GM18861 (cell line): ENCODE data around the gene RRBP1.

ENCODE experiments used
- ATAC-seq: cut with Tn5 transposase; IDR thresholded peaks from one replicate; pipeline ENCODE4 v1.9.1; 2021; ENCODE audit not compliant: unreplicated experiment

The RRBP1 gene

DNA sequence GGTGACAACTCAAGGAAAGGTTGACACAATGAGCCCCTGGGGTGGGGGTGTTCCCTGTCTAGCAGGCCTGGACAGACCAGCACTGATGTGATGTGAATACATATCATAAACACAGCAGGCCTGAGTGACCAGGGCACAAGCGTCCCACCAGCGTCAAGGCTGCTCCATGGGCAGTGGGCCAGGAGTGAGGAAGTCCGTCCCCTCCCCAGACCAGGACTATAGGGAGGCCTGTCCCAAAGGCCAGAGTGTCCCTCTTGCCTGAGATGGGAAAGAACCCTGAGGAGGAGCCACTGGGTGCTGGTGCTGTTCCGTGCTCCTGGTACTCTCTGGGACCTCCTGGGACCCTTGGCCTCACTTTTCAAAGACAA lies 44.6 kb downstream of the RRBP1 start:
- no peak for ATAC-seq

GRCh38 chr20:17636523-17637412 lies 45.3 kb downstream of the RRBP1 start:
- ATAC-seq = no peak

DNA sequence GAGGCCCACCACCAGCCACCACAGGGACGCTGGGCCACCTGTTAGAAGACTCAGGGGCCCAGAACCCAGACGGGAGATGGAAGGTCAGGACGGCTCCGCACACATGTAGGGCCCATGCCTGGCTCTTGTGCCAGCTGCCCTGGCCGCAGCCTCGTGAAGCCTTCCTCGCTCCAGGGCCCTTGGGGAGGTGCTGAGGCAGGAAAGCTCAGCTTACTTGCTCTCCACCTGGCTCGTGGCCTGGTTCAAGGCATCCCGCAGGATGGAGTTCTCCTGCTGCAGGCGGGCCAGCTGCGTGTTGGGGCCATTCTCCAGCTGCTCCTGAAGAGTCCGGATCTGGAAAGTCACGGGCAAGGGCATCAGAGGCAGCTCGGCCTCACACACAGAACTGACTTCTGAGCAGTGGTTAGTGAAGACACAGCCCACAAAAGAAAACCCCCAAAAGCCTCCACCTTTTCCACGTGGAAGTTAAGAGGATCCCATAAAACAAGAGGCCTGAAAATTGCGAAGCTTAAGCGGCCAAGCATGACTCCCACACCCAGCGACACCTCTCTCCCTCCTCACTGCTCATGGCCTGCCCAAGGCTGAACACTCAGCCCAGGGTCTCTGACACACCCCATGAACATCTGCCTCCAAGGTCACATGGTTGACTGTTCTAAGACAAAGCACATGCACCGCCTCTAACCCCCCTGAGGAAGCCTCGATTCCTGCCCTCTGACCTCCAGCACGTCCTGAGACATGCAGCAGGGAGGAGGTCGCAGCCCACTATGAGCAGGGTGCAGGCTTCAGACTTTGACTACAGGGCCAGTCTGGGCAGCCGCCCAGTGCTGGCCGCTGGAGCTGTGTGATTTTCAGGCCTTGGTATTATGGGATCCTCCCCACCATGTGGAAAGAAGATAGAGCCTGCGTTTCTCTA lies 46.5 kb downstream of the RRBP1 start:
- no peak for ATAC-seq

DNA sequence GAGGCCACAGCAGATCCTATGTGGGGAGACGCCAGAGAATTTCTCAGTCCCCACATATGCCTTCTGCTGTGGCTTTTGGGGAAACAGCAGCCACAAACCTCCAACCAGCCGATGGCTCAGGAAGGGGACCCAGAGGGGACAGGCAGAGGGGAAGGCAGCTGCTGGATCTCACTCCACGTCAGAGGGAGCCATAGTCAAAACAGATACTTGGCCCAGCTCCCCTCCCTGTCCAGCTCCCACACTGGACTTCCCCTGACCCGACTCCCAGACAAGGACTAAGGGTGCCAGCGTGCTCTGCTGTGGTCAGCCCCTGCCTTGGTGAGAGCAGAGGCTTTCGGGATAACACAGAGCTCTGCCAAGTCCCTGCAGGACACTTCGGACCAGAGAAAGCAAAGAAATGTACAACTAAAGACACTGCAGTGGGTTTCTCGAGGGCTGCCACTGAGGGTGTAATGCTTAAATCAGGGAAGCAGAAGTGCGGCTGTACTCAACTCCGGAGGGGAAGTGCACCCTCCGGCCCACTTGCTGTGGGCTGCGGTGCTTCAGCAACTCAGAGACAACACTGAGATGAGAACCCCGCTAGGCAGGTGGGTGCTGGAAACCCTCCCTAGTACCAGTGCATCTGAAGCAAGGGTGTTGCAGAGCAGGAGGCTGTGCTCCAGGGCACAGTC lies 47.2 kb downstream of the RRBP1 start:
- no peak for ATAC-seq

- no peak for ATAC-seq
These were observed 48.1 kb downstream of the RRBP1 start for GRCh38 chr20:17633850-17634500.

GRCh38 chr20:17633221-17633849 lies 48.7 kb downstream of the RRBP1 start:
- ATAC-seq = no peak

DNA sequence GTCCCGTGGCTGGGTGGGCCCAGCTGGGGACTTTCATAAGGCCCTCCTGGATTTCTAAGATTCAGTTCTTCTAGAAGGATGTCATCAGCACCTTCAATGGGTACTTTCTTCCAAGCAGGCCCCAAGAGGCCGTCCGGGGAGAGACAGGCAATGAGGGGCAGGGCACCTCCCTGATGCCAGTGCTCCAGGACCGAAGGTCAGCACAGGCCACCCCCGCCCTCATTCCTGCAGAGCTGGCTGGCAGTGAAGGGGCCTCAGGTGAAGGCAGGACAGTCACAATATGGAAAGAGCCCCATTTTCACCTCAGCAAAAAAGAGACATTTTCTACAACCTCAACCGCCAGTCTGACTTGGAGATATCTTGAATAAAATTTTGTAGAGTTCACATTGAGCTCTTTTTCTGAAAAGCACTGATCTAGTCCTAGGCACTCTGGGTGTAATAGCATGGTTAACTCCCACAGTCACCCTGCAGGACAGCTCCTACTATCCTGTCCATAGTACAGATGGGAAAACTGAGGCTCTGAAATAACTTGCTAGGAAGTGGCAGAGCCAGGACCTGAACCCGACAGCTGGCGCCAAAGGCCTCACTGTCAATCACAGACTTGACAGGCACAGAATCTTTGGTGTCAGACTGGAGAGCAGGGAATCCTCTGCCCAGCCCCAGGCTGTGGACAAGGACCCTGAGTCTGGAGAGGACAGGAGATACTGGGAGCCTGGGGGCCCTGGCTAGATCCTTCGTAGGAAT lies 50.3 kb downstream of the RRBP1 start:
- no peak for ATAC-seq

- ATAC-seq = no peak
These were observed 51.2 kb downstream of the RRBP1 start for GRCh38 chr20:17630806-17631195.

- no peak for ATAC-seq
These were observed 51.8 kb downstream of the RRBP1 start for GRCh38 chr20:17630151-17630805.

DNA sequence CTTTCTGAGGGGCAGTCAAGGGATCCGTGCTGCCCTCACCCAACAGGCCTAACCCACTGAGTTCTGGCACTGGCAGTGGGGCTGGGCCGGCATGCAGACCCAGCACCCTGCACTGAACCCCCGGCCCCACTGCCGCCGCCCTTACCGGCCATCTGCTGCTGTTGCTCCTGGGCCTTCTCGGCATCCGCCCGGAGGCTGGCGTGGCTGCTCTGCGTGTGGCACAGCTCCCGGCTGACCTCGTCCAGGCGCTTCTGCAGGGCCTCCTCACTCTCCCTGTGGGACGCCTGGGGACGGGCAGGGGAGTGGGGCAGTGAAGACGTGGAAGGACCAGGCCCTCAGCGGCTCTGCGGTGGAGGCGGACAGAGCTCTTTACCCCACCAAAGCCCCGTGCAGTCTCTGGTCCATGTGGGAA lies 52.4 kb downstream of the RRBP1 start:
- no peak for ATAC-seq

GRCh38 chr20:17629025-17629424 lies 53.0 kb downstream of the RRBP1 start:
- ATAC-seq = no peak

GRCh38 chr20:17628101-17628841 lies 53.8 kb downstream of the RRBP1 start:
- no peak for ATAC-seq

DNA sequence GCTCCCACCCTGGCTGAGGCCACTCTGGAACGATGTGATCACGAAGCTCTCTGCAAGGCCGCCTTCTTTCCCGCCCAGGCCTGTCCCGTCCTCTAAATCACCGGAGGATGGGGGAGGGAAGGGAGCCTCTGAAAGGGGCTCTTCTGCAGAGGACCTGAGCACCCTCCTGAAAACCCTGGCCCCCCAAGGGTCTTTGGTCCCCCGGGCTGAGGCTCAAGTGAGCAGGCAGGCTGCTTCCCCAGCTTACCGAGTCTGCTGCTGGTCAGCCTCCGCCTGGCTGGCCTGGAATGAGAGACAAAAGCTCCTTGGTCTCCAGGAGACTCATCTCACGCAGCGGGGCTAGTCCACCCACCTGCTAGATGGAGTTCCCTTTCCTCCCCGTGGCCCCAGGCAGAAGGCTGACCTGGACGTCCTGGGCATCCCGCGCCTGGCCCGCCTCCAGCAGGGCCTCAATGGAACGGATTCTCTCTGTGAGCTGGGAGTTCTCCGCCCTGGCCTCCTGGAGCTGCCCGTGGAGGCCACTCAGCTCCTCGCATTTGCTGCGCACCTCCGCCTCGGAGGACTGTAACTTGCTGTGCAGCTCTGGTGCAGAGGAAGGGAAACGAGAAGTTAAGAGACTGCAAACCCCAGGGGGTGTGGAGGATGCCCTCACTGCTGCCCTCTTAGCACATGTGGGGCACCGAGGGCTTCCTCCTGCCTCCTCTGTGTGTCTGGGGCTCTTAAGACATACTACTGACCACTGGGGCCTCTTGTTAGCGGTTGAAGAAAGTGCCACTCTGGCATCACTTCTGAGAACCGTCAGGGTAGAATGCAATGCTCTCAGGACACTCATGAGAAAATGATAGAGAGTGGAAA lies 54.7 kb downstream of the RRBP1 start:
- no peak for ATAC-seq

DNA sequence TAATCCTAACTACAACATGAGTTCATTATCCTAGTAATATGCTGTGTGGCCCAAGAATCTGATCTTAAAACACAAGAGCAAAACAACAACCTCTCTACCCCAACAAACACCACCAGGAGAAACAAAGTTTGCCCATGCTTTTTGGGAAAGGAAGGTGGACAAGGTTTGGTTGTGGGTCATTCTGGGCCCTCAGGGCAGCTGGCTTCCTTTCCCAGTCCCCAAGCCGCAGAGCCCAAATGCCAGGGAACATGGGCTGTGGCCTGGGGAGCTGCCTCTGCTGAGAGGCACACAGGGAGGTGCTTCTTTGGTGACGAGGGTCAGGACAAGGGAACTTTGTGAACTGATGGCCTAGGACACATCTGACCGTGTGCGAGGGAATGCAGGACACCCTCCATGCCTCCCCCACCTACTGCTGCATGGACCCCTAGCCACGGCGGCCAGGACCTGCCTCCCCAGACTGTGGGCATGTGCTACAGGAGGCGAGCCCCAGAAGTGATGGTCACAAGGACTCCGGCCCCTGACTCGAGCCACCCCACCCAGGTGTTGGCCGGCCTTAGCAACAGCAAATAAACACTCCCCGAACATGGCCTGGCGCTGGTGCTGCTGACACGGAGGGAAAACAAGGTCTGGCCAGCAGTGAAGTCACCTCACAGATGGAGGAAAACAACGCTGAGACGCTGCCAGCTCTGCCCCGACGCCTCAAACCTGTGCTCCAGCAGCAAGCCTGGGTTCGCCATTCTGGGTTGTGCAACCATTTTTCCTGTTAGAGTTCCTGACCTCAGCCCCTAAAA lies 55.6 kb downstream of the RRBP1 start:
- no peak for ATAC-seq

DNA sequence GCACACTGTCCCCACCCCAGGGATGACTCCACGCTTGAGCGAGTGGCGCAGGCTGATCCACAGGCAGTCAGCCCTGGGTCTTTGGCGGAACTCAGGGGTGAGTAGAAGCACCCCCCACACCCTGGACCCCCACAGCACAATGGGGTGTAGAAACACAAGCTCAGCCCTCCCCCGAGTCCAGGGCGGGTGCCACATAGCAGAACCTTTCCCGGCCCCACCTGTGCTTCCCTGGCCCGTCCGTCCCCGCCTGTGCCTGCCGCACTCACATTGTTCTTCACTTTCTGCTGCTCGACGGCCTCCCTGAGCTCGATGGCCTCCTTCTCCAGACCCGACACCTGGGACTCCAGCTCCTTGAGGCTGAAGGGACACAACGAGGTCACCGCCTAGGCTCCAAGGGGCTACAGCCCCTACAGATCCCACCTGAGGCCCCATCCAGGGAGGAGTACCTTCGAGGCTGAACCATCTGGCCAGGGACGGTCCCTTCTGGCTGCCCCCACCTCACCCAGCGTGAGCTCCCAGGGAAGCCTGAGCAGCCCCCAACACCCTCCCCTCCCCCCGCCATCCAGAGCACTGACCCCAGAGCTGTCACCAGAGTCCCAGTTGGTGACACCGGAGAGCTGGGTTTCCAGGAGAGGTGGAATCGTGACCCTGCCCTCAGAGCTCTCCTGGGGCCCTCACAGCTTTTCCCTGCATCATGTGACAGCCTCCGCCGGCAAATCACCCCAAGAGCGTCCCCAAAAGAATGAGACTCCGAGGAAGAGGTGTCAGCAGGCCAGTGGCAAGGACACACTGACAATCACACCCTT lies 56.6 kb downstream of the RRBP1 start:
- no peak for ATAC-seq
